ENCODE results near the gene SCAF4.
A peak's percentile ranks its signal among the peaks of the same experiment; 100 is the strongest.
"Not testable (repeated sequence)": the region's sequence is repeated elsewhere in the genome, so short reads cannot be mapped to it uniquely, and the experiment has no call there.

The SCAF4 gene

GRCh38 chr21:31737586-31738397, 5.9 kb upstream of the SCAF4 start:
- DNase-seq: not testable (repeated sequence)

DNA sequence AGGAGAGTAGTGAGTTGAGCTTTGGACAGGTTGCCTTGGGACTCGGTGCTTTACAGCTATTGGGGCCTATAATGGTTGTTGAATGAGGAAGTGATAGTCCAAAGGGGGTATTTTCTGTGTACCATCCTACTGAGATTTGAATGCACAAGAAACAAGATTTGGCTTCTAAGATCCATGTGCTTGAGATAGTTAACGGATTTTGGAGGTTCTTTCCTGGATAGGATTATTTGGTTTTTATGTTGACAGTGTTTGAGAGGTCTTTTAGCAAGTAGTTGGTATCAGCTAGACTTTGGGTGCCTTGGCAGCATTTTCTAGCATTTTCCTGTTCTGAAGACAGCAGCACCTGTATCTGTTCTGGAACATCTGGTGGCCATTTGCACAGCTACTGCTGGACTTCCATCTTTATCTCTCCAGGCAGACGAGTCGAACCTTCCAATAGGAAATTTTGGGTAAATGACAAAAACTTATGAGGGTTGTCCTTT, 3.6 kb upstream of the SCAF4 start:
- DNase-seq: no peak

GRCh38 chr21:31733551-31734149, 1.7 kb upstream of the SCAF4 start:
- no peak for DNase-seq

DNA sequence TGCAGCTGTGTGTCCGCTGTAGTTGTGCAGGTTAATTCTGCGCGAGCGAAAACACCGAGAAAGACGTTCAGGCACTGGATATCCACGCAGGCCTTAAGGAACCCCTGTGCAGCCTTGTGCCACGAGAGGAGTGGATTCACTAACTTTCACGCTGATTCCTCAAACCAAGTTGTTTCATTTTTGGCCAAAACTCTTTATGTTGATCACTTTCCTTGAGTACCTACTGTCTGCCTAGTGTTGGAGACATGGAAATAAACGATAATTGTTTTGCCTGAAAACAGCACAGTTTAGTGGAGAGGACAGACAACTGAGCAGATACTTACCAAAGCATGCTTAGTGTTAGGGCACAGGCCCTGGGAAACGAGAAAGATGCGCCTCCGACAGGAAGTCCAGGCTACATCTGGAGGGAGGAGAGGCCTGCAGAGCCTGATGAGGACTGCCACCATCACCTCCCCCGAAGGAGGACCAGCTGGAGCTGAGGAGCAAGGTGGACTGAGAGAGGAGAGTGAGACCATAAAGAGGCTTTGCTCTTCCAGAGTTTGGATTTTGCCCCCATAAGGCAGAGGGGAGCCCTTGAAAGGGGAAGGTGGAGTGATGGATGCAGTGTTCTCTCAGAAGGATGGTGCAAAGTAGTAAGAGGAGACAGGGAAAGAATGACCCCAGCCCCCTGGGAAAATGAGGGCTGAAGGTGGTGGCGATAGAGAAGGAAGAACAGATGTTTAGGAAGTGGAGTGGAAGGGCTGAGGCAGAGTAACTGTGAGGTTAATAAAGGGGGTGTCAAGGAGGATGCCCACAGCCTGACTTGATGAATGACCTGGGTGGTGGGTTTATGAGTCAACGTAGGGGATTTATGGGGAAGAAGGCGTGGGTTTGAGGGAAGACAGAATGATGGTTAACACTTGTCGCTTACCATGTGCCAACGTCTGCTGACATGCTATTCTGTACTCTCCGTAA, 956 bp upstream of the SCAF4 start:
- no peak for DNase-seq

GRCh38 chr21:31731056-31731856, 662 bp downstream of the SCAF4 start:
- DNase-seq: peak; percentile 43 to 44

GRCh38 chr21:31730712-31731055, 1.2 kb downstream of the SCAF4 start:
- no peak for DNase-seq

GRCh38 chr21:31729622-31730343, 2.1 kb downstream of the SCAF4 start:
- DNase-seq: no peak

DNA sequence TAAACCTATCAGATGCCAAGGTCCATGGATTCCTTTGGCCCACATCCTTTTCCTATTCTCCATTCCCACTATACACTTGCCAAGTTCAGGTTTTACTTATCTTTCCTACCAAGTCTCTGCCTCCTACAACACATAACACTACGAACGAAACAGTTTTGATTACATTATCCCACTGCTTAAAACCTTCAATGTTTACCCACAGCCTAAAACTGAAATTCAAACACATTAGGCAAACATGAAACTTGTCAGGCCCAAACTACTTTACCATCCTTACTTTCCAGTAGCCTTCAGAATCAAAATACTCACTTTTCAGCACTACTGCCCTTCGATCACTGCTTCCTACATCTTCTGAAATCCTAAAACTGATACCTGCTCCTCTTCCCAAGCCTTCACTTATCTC, 3.0 kb downstream of the SCAF4 start:
- no peak for DNase-seq

DNA sequence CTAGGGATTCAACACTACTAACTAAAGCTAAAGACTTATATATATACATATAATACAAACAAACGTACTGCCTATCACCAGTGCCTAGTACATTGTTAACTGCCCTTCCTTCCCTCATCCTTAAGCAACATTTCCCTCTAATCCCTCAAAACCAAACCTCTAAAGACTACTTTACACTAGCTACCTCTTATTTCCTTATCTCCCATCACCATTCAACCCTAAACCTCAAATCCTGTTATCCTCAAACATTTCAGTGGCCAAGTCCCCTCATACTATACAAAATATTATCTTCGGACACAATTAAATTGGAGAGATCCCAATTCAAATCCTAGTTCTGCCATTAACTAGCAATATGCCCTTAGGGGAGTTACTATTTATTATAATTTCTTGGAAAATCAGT, 3.7 kb downstream of the SCAF4 start:
- no peak for DNase-seq

DNA sequence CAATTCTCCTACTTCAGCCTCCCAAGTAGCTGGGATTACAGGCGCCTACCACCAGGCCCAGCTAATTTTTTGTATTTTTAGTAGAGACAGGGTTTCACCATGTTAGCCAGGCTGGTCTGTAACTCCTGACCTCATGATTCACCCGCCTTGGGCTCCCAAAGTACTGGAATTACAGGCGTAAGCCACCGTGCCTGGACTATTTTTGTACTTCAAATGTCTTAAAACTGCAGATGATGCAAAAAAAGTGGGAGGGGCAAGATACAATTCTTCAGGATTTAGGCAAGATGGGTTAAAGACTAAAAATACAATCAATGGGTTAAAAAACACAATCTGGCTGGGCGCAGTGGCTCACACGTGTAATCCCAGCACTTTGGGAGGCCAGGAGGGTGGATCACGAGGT, 4.7 kb downstream of the SCAF4 start:
- no peak for DNase-seq

GRCh38 chr21:31726407-31726806, 5.5 kb downstream of the SCAF4 start:
- no peak for DNase-seq

GRCh38 chr21:31725202-31725839, 6.6 kb downstream of the SCAF4 start:
- no peak for DNase-seq

- DNase-seq: no peak
Observed at GRCh38 chr21:31724552-31724951, 7.4 kb downstream of the SCAF4 start.

DNA sequence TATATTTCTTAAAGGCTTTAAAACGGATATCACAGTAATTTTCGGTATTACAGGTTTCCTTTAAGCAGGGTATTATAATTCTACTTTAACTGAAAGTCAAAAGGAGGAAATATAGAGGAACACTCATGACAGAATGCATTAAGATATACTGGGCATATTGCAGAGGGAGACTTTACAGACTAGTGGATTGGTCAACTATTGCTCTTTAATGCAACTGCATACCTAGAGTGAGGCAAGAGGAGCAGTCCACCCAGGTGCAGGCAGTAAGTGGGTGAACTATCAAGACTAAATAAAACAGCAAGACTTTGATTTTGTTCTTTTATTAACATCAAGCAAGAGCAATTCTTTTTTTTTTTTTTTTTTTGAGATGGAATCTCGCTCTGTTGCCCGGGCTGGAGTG, 10.5 kb downstream of the SCAF4 start:
- no peak for DNase-seq

DNA sequence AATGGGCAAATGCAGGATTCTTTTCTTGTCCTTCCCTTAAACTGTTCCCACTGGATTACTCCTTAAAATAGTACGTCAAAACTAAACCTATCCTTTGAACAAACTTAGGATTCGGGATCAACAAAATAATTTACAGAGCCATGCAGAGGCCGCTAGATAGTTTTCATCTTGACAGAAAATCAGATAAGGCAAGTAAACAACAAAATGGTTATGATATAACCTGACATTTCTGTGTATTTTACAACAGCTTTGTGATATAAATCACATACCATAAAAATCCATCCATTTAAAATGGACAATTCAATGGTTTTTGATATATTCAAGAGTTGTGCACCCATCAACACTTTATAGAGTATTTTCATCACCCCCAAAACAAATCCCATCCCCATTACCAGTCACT, 11.2 kb downstream of the SCAF4 start:
- DNase-seq: no peak

DNA sequence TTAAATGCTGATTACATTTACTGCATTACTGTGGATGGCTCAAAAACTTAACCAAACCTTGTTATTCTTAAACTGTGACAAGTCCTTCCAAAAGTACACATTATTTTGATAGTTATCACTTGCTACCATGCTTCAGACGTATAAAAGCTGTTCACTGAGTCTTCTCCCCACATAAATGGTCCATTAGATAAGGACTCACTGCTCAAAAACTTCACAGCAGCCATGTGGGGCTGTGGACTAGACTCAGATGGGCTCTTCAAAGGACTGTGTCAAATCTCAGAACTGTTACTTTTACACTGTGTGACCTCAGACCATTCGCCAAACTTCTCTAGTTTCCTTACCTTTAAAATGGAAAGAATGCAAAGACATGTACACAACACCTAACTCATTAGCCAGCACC, 11.6 kb downstream of the SCAF4 start:
- no peak for DNase-seq

DNA sequence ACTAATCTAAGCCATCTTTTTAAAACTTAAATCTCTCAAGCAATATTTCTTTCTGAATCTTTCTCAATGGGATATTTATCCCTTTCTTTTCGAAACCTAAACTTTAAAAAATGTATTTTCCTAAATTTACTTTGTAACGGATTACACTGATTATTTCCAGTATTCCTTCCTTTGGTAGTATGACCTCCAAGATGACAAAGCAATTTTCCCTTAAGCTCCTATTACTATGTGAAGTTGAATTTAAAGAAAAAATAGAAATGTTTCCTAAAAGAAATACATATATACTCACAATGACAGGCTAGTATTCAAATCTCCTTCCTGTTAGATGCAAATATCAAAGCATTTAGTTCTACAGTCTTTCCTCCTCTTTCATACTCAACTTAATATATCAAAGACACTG, 15.8 kb downstream of the SCAF4 start:
- DNase-seq: no peak

- no peak for DNase-seq
Observed at GRCh38 chr21:31714741-31715365, 17.1 kb downstream of the SCAF4 start.

DNA sequence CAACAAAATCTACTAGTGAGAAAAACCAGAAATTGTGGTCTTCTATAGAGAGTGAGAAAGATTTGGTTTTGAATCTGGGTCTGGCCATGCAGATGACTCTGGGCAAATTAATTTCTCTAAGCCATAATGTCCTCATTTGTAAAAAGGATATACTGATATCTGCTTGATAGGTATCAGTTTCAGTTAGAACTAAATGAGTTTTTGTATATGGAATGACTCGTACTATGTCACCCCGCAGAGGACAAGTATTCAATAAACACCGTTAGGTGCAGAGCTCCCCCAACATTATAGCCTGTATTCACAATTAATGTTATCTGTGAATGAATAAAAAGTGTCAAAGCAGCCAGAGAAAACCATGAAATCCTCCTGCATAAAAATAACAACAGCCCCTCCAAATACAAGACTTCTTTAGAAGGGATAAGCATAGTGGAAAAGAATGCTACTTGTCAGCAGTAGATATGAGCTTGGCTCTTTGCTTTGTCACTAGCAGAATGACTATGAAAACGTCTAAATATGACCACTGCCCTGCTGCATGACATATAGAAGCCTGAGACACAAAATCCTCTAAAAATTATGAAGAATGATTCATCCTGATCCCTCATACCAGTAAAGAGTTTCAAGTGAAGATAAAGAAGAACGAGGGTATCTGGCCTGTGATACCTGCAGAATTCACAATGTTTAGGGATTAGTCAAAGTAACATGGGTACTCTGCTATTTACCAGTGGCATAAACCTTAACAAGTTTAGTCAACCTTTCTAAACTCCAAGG, 17.8 kb downstream of the SCAF4 start:
- no peak for DNase-seq

DNA sequence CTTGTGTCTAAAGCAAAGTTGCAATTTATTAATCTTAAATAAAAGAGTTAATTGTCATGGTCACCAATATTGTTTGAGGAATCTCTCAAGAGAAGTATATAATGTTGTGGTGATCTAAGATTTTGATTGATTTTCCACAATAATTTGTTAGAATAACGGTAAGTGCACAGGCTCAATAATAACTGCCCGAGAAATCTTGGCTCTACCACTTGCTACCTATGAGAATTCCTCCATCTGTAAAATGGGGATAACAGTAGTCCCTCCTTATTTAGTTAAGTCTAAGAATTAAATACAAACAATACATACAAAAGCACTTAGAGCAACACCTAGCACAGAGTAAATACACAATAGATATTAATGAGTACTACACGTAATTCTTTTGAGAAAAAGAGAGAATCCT, 18.8 kb downstream of the SCAF4 start:
- DNase-seq: no peak

Measured in activated CD4-positive, alpha-beta T cell treated with anti-CD3 and anti-CD28 coated beads, Interleukin-2, amount 50 U/mL, for 4 hours (primary cell).